Loucy (cell line): Measurements from ENCODE around the gene PKD2L1.
"Not testable (repeated sequence)": the region's sequence is repeated elsewhere in the genome, so short reads cannot be mapped to it uniquely, and the experiment has no call there.

ENCODE experiments used
- CTCF ChIP-seq: fragments of 200-600 bp; sonication (generic); conservative IDR thresholded peaks from 2 replicates; pipeline ENCODE4 v1.5.1; 2014; ENCODE audit warnings: mild to moderate bottlenecking, antibody characterized with exemption, low read length
- EZH2phosphoT487 ChIP-seq: fragments of 200-600 bp; IDR thresholded peaks from 2 replicates; pipeline ENCODE4 v1.6.1; 2018; ENCODE audit warnings: antibody characterized with exemption, mild to moderate bottlenecking, moderate library complexity, borderline replicate concordance

GRCh38 chr10:100374677-100375353 lies 44.8 kb upstream of the PKD2L1 start:
- TF ChIP-seq CTCF, EZH2phosphoT487: not testable (repeated sequence)
